ENCODE data around the gene FOXP4.
A peak's percentile ranks its signal among the peaks of the same experiment; 100 is the strongest.

FOXP4 gene

GRCh38 chr6:41522780-41523548 is 23.2 kb upstream of the FOXP4 start:
- DNase-seq: no peak

- no peak for DNase-seq
These were observed 22.1 kb upstream of the FOXP4 start for GRCh38 chr6:41523915-41524633.

GRCh38 chr6:41524634-41525011 is 21.6 kb upstream of the FOXP4 start:
- DNase-seq: no peak

GRCh38 chr6:41527721-41528408 is 18.3 kb upstream of the FOXP4 start:
- DNase-seq: no peak

- DNase-seq: no peak
These were observed 17.7 kb upstream of the FOXP4 start for GRCh38 chr6:41528409-41528963.

GRCh38 chr6:41529049-41529448 is 17.1 kb upstream of the FOXP4 start:
- DNase-seq: no peak

- no peak for DNase-seq
These were observed 16.2 kb upstream of the FOXP4 start for GRCh38 chr6:41529970-41530369.

GRCh38 chr6:41530476-41530875 is 15.7 kb upstream of the FOXP4 start:
- DNase-seq: no peak

GRCh38 chr6:41531016-41531415 is 15.2 kb upstream of the FOXP4 start:
- DNase-seq: no peak

- DNase-seq: no peak
These were observed 14.3 kb upstream of the FOXP4 start for GRCh38 chr6:41531591-41532582.

- no peak for DNase-seq
These were observed 10.4 kb upstream of the FOXP4 start for GRCh38 chr6:41535766-41536165.

- DNase-seq: peak; percentile 39
These were observed 9.1 kb upstream of the FOXP4 start for GRCh38 chr6:41536795-41537758.

- no peak for DNase-seq
These were observed 7.5 kb upstream of the FOXP4 start for GRCh38 chr6:41538556-41539182.

GRCh38 chr6:41539204-41539603 is 7.0 kb upstream of the FOXP4 start:
- no peak for DNase-seq

- no peak for DNase-seq
These were observed 4.8 kb upstream of the FOXP4 start for GRCh38 chr6:41541364-41541763.

GRCh38 chr6:41543087-41543486 is 3.1 kb upstream of the FOXP4 start:
- no peak for DNase-seq

- DNase-seq: no peak
These were observed 906 bp upstream of the FOXP4 start for GRCh38 chr6:41545247-41545702.

GRCh38 chr6:41546475-41546865 is 289 bp downstream of the FOXP4 start:
- peak; percentile 29 for DNase-seq

- no peak for DNase-seq
These were observed 951 bp downstream of the FOXP4 start for GRCh38 chr6:41546866-41547798.

- DNase-seq: no peak
These were observed 1.6 kb downstream of the FOXP4 start for GRCh38 chr6:41547799-41548097.

Measured in NCI-H526 treated with DMSO at 0.1 percent for 48 hours (cell line).